HFFc6 (cell line): ENCODE measurements around the gene PANK2. TPM values are rescaled to one million over a fixed set of nuclear protein-coding genes. Genes with fewer than 3 reads are reported as not detected.
"Not testable (repeated sequence)": the region's sequence is repeated elsewhere in the genome, so short reads cannot be mapped to it uniquely, and the experiment has no call there.

Source experiments
- DNase-seq: peaks from one replicate; pipeline ENCODE4 v3.0.0-alpha.2; 2018
- H3K27ac Mint-ChIP-seq: 2 replicates; pipeline ENCODE4 v1.8.0; 2020; ENCODE audit warnings: mild to moderate bottlenecking, mixed read lengths
- H3K27me3 Mint-ChIP-seq: 2 replicates; pipeline ENCODE4 v1.8.0; 2021; ENCODE audit warnings: mild to moderate bottlenecking, moderate library complexity, mixed read lengths; ENCODE audit not compliant: insufficient read depth
- H3K36me3 Mint-ChIP-seq: 2 replicates; pipeline ENCODE4 v1.8.0; 2021; ENCODE audit warnings: low read depth, mixed read lengths
- H3K4me1 Mint-ChIP-seq: 2 replicates; pipeline ENCODE4 v1.8.0; 2020; ENCODE audit warnings: low read depth, mixed read lengths
- H3K4me3 Mint-ChIP-seq: 2 replicates; pipeline ENCODE4 v1.8.0; 2020; ENCODE audit warnings: mild to moderate bottlenecking, moderate library complexity, mixed read lengths
- H3K9me3 Mint-ChIP-seq: 2 replicates; pipeline ENCODE4 v1.8.0; 2020; ENCODE audit warnings: mild to moderate bottlenecking, mixed read lengths
- CTCF ChIP-seq: fragments of 200-600 bp; sonication (generic); IDR thresholded peaks from 2 replicates; pipeline ENCODE4 v1.5.0; 2021; ENCODE audit warnings: antibody characterized with exemption, mild to moderate bottlenecking
- total RNA-seq, 6 experiments: library from RNA; stranded (reverse); fragmentation: NEBNext Ultra II Directional; extraction: Animal tissue kit (Norgen Biotek cat#: 25700); gene quantifications; 2 replicates in 1 of 6; 3 replicates in 5 of 6; pipeline ENCODE4 v1.2.3, GENCODE V29; 2021

PANK2 gene
- total RNA-seq, 6 experiments from 2014 or later: 34.5 to 40.7 (median 38.3) TPM

GRCh38 chr20:3890999-3891929 lies 2.1 kb downstream of the PANK2 start:
- DNase-seq: no peak
- Mint-ChIP-seq H3K4me1 (peaks cover 57% of the 10 kb centered on the region), H3K27me3 (peaks cover 6% of the 10 kb centered on the region), H3K4me3 (peak overlapping the region; percentile 99), H3K27ac (peak overlapping the region; percentile 93), H3K36me3 (peaks cover 34% of the 10 kb centered on the region), H3K9me3 (no peaks in the 10 kb centered on the region)
- no peak for TF ChIP-seq CTCF

- no peak for DNase-seq
- no peak overlapping the region for H3K4me3 Mint-ChIP-seq
- H3K27me3 Mint-ChIP-seq: peaks cover 9% of the 10 kb centered on the region
- H3K9me3 Mint-ChIP-seq: no peaks in the 10 kb centered on the region
- H3K4me1 Mint-ChIP-seq: peaks cover 72% of the 10 kb centered on the region
- H3K27ac Mint-ChIP-seq: no peak overlapping the region
- peaks cover 42% of the 10 kb centered on the region for H3K36me3 Mint-ChIP-seq
- TF ChIP-seq CTCF: no peak
These were observed 5.6 kb downstream of the PANK2 start for GRCh38 chr20:3894796-3895195.

GRCh38 chr20:3896302-3896701 lies 7.1 kb downstream of the PANK2 start:
- Mint-ChIP-seq H3K4me3 (peak overlapping the region; percentile 28; the same call in 1 of the 2 replicates), H3K36me3 (peaks cover 27% of the 10 kb centered on the region), H3K9me3 (no peaks in the 10 kb centered on the region), H3K27me3 (peaks cover 4% of the 10 kb centered on the region; the same call in 1 of the 2 replicates), H3K4me1 (peaks cover 76% of the 10 kb centered on the region), H3K27ac (peak overlapping the region; percentile 49; the same call in 1 of the 2 replicates)
- no peak for TF ChIP-seq CTCF
- DNase-seq: no peak

DNA sequence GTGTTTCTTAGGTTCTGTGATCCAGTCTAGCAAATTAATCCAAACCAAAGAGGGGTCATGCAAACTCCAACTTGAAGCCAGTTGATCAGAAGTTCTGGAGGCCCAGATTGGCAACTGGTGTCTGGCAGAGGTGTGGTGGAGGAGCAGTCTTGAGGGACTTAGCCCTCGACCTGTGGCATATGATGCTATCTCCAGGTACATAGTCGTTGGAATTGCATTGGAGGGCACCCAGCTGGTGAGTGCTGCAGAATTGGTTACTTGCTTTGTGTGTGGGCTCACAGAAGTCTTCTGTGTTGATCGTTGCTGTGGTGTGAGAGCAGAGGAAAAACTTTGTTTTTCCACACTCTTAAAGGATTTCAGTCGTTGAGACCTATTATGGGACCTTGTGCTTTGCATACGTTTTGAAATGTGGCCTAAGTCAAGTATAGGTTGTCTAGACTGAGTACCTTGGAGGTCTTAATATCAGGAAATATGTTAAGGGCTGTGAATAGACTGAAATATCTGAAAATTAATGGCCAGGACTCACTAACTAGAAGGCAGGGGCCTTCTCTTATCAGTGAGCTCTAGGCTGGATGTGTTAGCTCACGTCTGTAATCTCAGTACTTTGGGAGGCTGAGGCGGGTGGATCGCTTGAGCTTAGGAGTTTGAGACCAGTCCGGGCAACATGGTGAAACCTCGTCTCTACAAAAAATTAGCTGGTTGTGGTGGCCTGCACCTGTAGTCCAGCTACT lies 7.8 kb downstream of the PANK2 start:
- Mint-ChIP-seq H3K27ac (peak overlapping the region; percentile 49), H3K27me3 (peaks cover 4% of the 10 kb centered on the region; the same call in 1 of the 2 replicates)
- TF ChIP-seq CTCF: no peak

GRCh38 chr20:3898181-3898580 lies 9.0 kb downstream of the PANK2 start:
- DNase-seq, H3K9me3 Mint-ChIP-seq, H3K4me3 Mint-ChIP-seq, H3K27me3 Mint-ChIP-seq, H3K27ac Mint-ChIP-seq: not testable (repeated sequence)
- Mint-ChIP-seq H3K4me1 (peaks cover 69% of the 10 kb centered on the region), H3K36me3 (peaks cover 20% of the 10 kb centered on the region)

More for the DNA sequence above, 7.8 kb downstream of the PANK2 start:
- no peak for DNase-seq
- H3K4me1 Mint-ChIP-seq: peaks cover 76% of the 10 kb centered on the region
- H3K36me3 Mint-ChIP-seq: peaks cover 20% of the 10 kb centered on the region
- H3K4me3 Mint-ChIP-seq: peak overlapping the region; percentile 15; the same call in 1 of the 2 replicates
- H3K9me3 Mint-ChIP-seq: no peaks in the 10 kb centered on the region
